Measurements from ENCODE around the gene C2CD2.

- no peak for TF ChIP-seq CTCF (optimal IDR thresholded peaks at IDR 0.05 in 1 of 3, IDR thresholded peaks at IDR 0.05 in 1 of 3, conservative IDR thresholded peaks at IDR 0.05 in 1 of 3; ENCODE audit: extremely low read depth in 1 of 3, insufficient read depth in 2 of 3, low read length in 3 of 3)
- TF ChIP-seq EZH2 (IDR thresholded peaks at IDR 0.05; ENCODE audit: low read length), result no peak
Measured at GRCh38 chr21:41945982-41946381, 7.8 kb downstream of the C2CD2 start.
